Progenitor cell of endocrine pancreas (in vitro differentiated cells): Measurements from ENCODE around the gene SLC2A3. TPM values are rescaled to one million over a fixed set of nuclear protein-coding genes. Genes with fewer than 3 reads are reported as not detected.
"Not testable (repeated sequence)": the region's sequence is repeated elsewhere in the genome, so short reads cannot be mapped to it uniquely, and the experiment has no call there.

Experiments used
- DNase-seq: peaks from one replicate; pipeline ENCODE4 v3.0.0; 2021; ENCODE audit warnings: low spot score; ENCODE audit not compliant: unreplicated experiment
- H3K27ac Mint-ChIP-seq: 2 replicates; pipeline ENCODE4 v1.8.0; 2021; ENCODE audit warnings: mild to moderate bottlenecking, moderate library complexity, mixed read lengths
- H3K27me3 Mint-ChIP-seq: 2 replicates; pipeline ENCODE4 v1.8.0; 2021; ENCODE audit warnings: mixed read lengths
- H3K36me3 Mint-ChIP-seq: 2 replicates; pipeline ENCODE4 v1.8.0; 2022; ENCODE audit warnings: mixed read lengths; ENCODE audit not compliant: insufficient read depth
- H3K4me1 Mint-ChIP-seq: 2 replicates; pipeline ENCODE4 v1.8.0; 2021; ENCODE audit warnings: low read depth, mixed read lengths
- H3K4me3 Mint-ChIP-seq: 2 replicates; pipeline ENCODE4 v1.8.0; 2021; ENCODE audit warnings: low read depth, mild to moderate bottlenecking, moderate library complexity, mixed read lengths
- H3K9me3 Mint-ChIP-seq: 2 replicates; pipeline ENCODE4 v1.8.0; 2021; ENCODE audit warnings: low read depth, mixed read lengths
- CTCF ChIP-seq: fragments of 200-600 bp; sonication (generic); IDR thresholded peaks from one replicate; pipeline ENCODE4 v1.5.0; 2021; ENCODE audit warnings: antibody characterized with exemption, mild to moderate bottlenecking; ENCODE audit not compliant: unreplicated experiment
- total RNA-seq: library from RNA; stranded (reverse); gene quantifications from 2 replicates; pipeline ENCODE4 v1.2.1, GENCODE V29; 2021

SLC2A3 gene
- total RNA-seq, 1 donor from 2014 or later, result 21.7 TPM

DNA sequence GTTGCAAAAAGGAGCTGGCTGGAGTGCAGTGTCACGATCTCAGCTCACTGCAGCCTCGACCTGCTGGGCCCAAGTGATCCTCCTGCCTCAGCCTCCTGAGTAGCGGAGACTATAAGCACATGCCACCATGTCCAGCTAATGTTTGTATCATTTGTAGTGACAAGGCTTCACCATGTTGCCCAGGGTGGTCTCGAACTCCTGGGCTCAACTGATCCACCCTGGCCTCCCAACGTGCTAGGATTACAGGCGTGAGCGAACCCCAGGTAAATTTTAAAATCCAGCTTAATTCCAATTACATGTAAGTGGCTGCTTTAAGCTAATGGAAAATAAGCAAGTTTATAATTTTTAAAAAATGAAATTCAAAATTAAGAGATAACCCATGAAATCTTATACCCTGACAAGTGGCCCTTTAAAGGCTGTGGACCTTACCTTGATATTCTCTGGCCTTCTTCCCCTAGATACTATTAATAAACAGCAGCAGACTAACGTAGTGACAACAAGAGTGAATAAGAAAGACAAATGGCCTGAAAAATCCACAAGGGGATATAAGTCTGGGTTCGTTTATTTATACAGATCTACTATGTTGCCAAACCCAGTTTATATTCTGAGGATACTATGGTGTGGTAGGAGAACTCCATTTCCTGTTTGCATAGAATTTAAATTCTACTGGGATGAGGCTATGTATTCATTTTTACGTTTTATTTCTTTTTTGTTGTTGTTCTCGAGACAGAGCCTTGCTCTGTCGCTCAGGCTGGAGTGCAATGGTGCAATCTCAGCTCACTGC lies 25.6 kb upstream of the SLC2A3 start:
- DNase-seq, result no peak
- TF ChIP-seq CTCF, result no peak
- Mint-ChIP-seq H3K9me3 (no peaks in the 10 kb centered on the region), H3K27ac (no peak overlapping the region), H3K36me3 (no peaks in the 10 kb centered on the region), H3K27me3 (peaks cover 4% of the 10 kb centered on the region), H3K4me1 (peaks cover 8% of the 10 kb centered on the region), H3K4me3 (no peak overlapping the region)

GRCh38 chr12:7959701-7960121 lies 23.7 kb upstream of the SLC2A3 start:
- H3K36me3 Mint-ChIP-seq, result no peaks in the 10 kb centered on the region
- H3K4me1 Mint-ChIP-seq, result peaks cover 8% of the 10 kb centered on the region
- no peaks in the 10 kb centered on the region for H3K9me3 Mint-ChIP-seq
- peak overlapping the region; percentile 70 for H3K27ac Mint-ChIP-seq
- no peak for DNase-seq
- TF ChIP-seq CTCF, result no peak
- peak overlapping the region; percentile 71 for H3K4me3 Mint-ChIP-seq
- H3K27me3 Mint-ChIP-seq, result peaks cover 4% of the 10 kb centered on the region

DNA sequence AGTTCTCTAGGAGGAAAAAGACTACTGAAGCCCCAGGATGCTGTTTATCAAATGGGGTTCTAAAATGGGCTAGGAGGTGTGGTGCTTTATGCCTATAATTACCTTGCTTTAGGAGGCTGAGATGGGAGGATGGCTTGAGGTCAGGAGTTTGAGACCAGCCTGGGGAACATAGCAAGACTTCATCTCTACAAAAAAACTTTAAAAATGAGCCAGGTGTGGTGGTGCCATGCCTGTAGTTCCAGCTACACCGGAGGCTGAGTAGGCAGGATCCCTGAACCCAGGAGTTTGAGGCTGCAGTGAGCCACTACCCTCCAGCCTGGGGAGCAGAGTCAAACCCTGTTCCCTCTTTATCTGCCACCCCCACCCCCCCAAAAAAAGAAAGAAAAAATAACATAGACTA lies 23.3 kb upstream of the SLC2A3 start:
- H3K27me3 Mint-ChIP-seq, result peaks cover 4% of the 10 kb centered on the region
- no peak overlapping the region for H3K4me3 Mint-ChIP-seq
- H3K4me1 Mint-ChIP-seq, result peaks cover 8% of the 10 kb centered on the region
- H3K9me3 Mint-ChIP-seq, result no peaks in the 10 kb centered on the region
- no peak for TF ChIP-seq CTCF
- H3K36me3 Mint-ChIP-seq, result no peaks in the 10 kb centered on the region
- no peak overlapping the region for H3K27ac Mint-ChIP-seq
- DNase-seq, result no peak

DNA sequence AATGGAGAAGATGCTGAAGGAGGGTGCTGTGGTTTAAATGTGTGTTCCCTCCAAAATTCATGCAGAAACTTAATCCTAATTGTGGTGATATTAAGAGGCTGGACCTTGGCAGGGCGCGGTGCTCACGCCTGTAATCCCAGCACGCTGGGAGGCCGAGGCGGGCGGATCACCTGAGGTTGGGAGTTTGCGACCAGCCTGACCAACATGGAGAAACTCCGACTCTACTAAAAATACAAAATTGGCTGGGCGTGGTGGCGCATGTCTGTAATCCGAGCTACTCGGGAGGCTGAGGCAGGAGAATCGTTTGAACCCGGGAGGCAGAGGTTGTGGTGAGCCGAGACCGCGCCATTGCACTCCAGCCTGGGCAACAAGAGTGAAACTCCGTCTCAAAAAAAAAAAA lies 18.9 kb upstream of the SLC2A3 start:
- H3K4me3 Mint-ChIP-seq, H3K36me3 Mint-ChIP-seq, H3K9me3 Mint-ChIP-seq, H3K27me3 Mint-ChIP-seq, DNase-seq, H3K4me1 Mint-ChIP-seq, H3K27ac Mint-ChIP-seq: not testable (repeated sequence)

GRCh38 chr12:7954418-7954817 lies 18.4 kb upstream of the SLC2A3 start:
- H3K9me3 Mint-ChIP-seq, H3K27me3 Mint-ChIP-seq, H3K4me1 Mint-ChIP-seq, H3K4me3 Mint-ChIP-seq, DNase-seq, H3K27ac Mint-ChIP-seq, H3K36me3 Mint-ChIP-seq: not testable (repeated sequence)

DNA sequence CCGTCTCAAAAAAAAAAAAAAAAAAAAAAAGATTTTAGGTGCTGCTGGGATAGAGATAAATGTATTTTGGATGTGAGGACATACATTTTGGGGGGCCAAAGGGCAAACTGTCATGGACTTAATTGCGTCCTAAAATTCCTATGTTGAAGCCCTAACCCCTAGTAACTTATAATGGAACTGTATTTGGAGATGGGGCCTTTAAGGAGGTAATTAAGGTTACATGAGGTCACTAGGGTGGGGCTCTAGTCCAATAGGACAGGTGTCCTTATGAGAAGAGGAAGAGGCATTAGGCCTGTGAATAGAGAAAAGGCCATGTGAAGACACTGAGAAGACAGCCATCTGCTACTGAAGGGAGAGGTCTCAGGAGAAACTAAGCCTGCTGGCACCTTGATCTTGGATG lies 17.9 kb upstream of the SLC2A3 start:
- not testable (repeated sequence) for H3K27me3 Mint-ChIP-seq, H3K4me3 Mint-ChIP-seq, H3K4me1 Mint-ChIP-seq, H3K9me3 Mint-ChIP-seq, DNase-seq, H3K27ac Mint-ChIP-seq, H3K36me3 Mint-ChIP-seq

GRCh38 chr12:7951671-7952070 lies 15.7 kb upstream of the SLC2A3 start:
- Mint-ChIP-seq H3K9me3 (no peaks in the 10 kb centered on the region), H3K4me3 (no peak overlapping the region), H3K36me3 (no peaks in the 10 kb centered on the region)

GRCh38 chr12:7950230-7950943 lies 14.4 kb upstream of the SLC2A3 start:
- H3K36me3 Mint-ChIP-seq, H3K27me3 Mint-ChIP-seq, DNase-seq, H3K4me3 Mint-ChIP-seq, H3K27ac Mint-ChIP-seq, H3K4me1 Mint-ChIP-seq, H3K9me3 Mint-ChIP-seq: not testable (repeated sequence)

More at GRCh38 chr12:7951671-7952070, 15.7 kb upstream of the SLC2A3 start:
- Mint-ChIP-seq H3K27ac (no peak overlapping the region), H3K4me1 (peaks cover 2% of the 10 kb centered on the region), H3K27me3 (no peaks in the 10 kb centered on the region)
- no peak for DNase-seq
- no peak for TF ChIP-seq CTCF
